ENCODE measurements around the gene FIS1. TPM values are rescaled to one million over a fixed set of nuclear protein-coding genes. Genes with fewer than 3 reads are reported as not detected.
"Not testable (repeated sequence)": the region's sequence is repeated elsewhere in the genome, so short reads cannot be mapped to it uniquely, and the experiment has no call there.

The FIS1 gene
- total RNA-seq, 1 donor from 2014 or later: 336 TPM

DNA sequence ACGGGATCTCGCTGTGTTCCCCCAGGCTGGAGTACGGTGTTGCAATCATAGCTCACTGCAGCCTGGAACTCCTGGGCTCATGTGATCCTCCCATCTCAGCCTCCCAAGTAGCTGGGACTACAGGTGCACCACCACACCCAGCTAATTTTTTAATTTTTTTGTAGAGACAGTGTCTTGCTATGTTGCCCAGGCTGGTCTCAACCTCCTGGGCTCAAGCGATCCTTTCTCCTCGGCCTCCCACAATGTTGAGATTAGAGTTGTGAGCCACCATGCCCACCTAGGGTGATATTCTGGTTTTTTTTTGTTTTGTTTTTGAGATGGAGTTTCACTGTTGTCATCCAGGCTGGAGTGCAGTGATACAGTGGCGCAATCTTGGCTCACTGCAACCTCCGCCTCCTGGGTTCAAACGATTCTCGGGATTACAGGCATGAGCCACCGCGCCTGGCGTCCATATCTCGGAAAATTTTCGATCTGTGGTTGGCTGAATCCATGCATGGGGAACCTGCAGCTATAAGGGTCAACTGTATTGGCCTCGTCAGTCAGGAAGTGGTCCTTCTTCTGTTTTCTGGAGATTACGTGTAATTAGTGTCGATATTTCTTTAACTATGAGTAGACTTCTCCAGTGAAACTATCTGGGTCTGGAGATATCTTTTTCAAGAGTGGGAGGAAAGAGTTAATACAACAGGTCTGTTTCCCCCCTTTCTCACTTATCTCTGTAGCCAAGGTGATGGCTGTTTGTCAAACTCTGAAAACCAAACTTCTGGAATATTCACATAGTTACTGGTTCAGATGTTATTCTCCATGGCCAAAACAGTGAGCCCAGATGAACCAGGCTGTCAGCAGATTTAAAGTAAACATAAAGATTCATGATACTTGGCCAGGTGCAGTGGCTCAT is 21.0 kb upstream of the FIS1 start:
- DNase-seq (no peak), ATAC-seq (ENCODE audit: poor library complexity) (no peak)
- intact Hi-C loops (cut with DNase I): no loop called here

DNA sequence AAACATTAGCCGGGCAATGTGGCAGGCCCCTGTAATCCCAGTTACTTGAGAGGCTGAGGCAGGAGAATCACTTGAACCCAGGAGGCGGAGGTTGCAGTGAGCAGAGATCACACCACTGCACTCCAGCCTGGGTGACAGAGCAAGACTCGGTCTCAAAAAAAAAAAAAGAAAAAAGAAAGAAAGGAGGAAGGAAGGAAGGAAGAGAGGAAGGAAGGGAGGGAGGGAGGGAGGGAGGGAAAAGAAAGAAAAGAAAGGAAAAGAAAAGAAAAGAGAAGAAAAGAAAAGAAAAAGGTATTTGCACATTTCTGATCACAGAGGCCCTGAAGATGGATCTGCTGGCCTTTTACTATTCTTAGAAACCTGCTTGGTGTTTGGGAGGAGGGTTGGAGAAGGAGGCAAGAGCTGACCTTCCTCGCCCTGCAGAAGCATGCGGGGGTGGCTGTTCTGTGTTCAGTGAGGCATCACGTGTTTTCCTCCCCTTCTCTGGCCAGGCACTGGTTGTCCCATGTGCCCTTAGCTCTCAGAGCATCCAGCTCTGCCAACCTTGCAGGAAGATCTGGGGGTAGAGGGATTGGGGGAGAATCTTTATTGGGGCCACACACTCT is 19.3 kb upstream of the FIS1 start:
- peak; percentile 94 for ATAC-seq (ENCODE audit: poor library complexity)
- intact Hi-C loops (cut with DNase I): not testable (repeated sequence)
- peak; percentile 52 for DNase-seq

DNA sequence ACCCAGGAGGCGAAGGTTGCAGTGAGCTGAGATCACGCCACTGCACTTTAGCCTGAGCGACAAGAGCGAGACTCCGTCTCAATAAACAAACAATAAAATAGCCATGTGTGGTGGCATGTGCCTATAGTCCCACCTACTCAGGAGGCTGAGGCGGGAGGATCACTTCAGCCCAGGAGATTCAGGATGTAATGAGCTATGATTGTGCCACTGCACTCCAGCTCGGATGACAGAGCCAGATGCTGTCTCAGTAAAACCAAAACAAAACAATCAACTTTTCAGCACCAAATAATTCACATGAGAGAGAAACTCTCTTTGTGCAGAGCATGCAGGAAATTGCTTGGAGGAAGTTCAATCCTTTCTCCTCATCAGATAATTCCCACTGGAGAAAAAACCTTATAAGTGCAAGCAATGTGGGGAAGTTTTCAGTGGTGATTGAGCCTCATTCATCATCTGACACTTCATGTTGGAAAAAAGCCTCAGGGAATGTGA is 13.4 kb upstream of the FIS1 start:
- intact Hi-C loops (cut with DNase I): no loop called here
- no peak for ATAC-seq (ENCODE audit: poor library complexity)

DNA sequence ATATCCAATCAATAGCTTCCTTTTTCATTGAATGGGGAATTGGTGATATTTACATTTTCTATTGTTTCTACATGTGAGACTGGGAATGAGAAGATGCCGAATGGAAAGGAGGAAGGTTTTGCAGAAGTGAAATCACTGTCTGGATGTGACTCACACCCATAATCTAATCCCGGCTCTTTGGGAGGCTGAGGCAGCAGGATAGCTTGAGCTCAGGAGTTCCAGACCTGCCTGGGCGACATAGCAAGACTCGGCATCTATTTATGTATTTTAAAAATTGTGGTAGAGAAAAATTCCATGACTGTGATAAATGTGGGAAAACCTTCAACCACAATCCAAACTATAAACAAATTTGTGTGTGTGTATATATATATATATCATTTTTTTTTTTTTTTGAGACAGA is 10.9 kb upstream of the FIS1 start:
- no peak for ATAC-seq (ENCODE audit: poor library complexity)
- DNase-seq: no peak
- intact Hi-C loops (cut with DNase I): no loop called here

More for the DNA sequence above, 13.4 kb upstream of the FIS1 start:
- no peak for DNase-seq

DNA sequence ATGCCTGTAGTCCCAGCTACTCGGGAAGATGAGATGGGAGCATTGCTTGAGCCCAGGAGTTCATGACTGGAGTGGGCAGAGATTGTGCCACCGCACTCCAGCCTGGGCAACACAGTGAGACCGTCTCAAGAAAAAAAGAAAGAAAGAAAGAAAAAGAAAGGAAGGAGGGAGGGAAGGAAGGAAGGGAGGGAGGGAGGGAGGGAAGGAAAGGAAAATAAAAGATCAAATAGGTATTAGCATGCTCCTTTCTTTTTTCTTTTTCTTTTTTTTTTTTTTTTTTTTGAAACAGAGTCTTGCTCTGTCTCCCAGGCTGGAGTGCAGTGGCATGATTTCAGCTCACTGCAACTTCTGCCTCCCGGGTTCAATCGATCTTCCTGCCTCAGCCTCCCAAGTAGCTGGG is 8.3 kb upstream of the FIS1 start:
- ATAC-seq (ENCODE audit: poor library complexity); DNase-seq; intact Hi-C loops (cut with DNase I): not testable (repeated sequence)

DNA sequence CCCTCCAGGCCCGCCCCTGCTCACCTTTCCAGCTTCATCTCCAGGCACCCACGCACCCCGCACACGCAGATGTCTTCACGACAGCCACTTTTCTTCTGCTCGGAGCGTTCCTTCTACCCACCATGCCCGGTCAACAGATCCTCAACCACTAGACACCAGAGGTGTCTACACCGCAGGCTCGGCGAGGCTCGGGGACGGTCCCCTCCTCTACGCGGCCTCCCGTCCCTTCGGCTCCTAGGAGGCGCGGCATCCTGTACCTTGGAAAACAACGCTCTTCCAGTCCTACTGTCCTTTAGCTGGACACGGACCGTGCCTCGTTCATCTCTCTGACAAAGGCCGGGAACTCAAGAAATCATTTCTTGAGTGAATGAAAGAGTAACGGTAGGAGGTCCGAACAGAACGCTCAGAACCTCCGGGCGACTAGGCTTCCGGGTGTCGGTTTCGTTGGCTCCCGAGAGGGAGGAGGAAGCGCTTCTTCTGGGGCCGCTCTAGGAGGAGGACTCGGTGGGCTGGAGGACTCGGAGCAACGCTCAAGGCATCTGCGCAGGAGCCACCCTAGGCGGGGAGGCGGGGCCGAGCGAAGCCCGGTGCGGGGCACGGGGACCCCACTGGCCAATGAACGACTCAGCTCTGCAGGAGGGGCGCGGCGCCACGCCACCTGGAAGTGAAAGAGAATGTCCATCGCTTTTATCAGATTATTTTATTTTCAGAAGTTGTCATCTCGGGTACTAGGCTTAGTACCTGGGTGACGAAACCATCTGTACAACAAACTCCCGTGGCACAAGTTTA is 7.2 kb upstream of the FIS1 start:
- intact Hi-C loops (cut with DNase I): no loop called here
- ATAC-seq (ENCODE audit: poor library complexity) (peak; percentile 100), DNase-seq (peak; percentile 99)

DNA sequence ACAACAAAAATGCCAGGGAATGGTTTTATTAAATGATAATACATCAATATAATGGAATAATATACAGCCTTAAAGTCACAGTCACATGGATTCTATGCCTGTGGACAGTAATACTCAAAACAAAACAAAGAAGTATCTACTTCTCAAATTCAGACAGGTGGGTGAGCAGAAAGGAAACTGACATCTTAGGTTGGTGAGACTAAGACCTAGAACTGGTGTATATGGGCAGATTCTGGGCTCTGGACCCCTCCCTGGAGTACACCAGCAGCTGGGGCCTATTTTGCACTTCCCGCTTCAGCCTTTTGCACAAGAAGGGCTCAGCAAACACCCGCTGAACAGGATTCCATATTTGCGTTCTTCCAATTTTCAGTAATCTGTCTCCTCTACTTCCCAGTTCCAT is 5.4 kb upstream of the FIS1 start:
- ATAC-seq (ENCODE audit: poor library complexity) (no peak), DNase-seq (no peak)
- intact Hi-C loops (cut with DNase I): no loop called here

DNA sequence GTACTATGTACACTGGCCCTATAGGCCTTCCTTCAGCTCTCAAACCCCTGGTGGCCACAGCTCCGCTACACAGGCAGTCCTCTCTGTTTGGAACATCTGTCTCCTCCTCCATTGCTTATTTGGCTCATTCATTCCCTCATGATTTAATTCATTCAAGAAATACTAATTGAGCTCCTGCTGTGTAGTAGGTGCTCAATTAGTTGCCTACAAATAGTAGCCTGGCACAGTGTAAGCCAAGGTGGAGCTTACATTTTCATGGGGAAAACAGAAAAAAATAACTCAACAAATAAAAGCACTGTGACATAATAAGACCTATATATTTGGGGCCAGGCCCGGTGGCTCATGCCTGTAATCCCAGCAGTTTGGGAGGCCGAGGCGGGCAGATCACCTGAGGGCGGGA is 3.4 kb upstream of the FIS1 start:
- intact Hi-C loops (cut with DNase I): no loop called here
- DNase-seq: no peak
- ATAC-seq (ENCODE audit: poor library complexity): no peak

DNA sequence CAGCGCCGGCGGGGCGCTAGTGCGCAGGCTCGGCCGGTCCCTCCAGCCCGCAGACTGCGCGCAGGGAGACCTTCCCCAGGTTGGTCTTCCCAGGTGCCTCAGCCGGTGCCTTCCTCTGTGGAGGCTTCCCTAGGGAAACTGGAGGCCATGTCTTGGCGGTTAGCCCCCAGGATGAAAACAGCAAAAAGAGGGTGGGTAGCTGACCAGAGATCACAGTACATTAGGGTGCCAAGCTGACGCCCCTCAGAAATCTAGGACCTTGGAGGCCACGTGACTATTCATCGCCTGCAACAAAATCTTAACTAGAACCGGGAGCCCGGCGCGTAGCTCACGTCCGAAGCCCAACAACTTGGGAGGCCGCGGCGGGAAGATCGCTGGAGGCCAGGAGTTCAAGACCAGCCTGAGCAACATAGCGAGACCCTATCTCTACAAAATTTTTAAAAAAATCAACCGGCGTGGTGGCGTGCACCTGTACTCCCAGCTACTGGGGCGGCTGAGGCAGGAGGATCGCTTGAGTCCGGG is 327 bp upstream of the FIS1 start:
- ATAC-seq (ENCODE audit: poor library complexity) (no peak), DNase-seq (no peak)
- intact Hi-C loops (cut with DNase I): no loop called here

DNA sequence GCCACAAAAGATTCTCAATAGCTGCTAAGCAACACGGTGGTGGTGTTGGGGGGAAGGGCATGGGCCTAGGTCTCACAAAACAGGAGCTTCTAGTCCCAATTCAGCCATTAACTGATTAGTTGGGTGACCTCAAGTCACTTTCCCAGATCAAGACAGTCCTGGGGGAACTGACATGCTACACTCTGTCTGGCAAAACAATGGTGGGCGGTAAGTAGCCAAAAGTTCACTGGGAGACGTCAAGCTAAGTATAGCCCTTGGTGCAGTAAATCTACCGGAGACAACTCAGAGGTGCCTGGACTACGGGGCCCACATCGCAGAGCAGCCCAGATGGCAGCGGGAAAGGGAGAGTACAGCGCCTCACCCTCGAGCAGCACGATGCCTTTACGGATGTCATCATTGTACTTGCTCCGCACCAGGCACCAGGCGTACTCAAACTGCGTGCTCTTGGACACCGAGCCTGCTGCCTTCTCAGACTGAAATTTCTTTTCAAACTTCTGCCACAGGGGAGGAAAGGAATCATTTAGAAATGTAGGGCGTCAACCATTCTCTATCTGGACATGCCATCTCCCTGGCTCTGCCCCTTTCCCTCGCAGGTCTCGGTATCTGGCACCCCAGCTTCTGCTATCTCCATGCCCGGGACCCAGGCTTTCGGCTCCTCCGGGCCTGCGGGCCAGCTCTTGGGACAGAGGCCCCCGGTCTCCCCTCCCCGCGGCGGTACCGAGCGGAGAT is 1.1 kb downstream of the FIS1 start:
- ATAC-seq (ENCODE audit: poor library complexity): no peak
- no peak for DNase-seq
- intact Hi-C loops (cut with DNase I): no loop called here

DNA sequence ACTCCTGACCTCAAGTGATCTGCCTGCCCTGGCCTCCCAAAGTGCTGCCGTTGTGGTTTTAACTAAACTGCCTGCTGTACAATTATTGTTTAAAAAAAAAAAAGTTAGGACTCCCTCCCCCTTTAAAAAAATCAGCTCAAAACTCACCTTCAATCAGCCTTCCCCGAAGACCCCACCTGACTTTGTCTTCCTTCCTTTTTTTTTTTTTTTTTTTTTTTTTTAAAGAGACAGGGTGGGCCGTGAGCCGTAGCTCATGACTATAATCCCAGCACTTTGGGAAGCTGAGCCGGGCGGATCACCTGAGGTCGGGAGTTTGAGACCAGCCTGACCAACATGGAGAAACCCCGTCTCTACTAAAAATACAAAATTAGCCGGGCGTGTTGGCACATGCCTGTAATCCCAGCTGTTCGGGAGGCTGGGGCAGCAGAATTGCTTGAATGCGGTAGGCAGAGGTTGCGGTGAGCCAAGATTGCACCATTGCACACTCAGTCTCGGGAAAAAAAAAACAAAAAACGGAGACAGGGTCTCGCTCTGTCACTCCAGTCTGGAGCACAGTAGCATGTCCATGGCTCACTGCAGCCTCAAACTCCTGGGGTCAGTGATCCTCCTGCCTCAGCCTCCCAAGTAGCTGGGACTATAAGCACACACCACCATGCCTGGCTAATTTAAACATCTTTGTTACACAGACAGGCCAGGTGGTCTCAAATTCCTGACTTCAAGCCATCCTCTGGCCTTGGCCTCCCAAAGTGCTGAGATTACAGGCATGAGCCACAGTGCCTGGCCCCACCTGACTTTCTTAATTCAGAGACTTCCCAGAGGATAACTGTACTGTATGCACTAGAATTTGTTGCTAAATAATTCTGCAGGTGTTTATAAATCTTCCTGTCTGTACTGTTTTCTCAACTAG is 3.2 kb downstream of the FIS1 start:
- DNase-seq: no peak
- intact Hi-C loops (cut with DNase I): no loop called here
- ATAC-seq (ENCODE audit: poor library complexity): no peak

DNA sequence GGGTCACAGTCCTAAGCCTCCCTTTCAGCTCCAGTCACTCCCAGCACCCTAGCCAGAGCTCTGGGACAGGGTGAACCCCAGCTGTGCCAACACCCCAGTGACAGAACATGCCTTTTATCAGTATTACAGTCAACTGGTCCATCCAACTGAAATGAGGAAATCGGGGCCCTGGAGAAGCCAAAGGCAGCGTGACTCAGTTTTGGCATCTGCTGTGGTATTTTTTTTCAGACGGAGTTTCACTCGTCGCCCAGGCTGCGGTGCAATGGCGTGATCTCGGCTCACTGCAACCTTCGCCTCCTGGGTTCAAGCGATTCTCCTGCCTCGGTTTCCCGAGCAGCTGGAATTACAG is 3.9 kb downstream of the FIS1 start:
- no peak for ATAC-seq (ENCODE audit: poor library complexity)
- no peak for DNase-seq
- intact Hi-C loops (cut with DNase I): no loop called here

DNA sequence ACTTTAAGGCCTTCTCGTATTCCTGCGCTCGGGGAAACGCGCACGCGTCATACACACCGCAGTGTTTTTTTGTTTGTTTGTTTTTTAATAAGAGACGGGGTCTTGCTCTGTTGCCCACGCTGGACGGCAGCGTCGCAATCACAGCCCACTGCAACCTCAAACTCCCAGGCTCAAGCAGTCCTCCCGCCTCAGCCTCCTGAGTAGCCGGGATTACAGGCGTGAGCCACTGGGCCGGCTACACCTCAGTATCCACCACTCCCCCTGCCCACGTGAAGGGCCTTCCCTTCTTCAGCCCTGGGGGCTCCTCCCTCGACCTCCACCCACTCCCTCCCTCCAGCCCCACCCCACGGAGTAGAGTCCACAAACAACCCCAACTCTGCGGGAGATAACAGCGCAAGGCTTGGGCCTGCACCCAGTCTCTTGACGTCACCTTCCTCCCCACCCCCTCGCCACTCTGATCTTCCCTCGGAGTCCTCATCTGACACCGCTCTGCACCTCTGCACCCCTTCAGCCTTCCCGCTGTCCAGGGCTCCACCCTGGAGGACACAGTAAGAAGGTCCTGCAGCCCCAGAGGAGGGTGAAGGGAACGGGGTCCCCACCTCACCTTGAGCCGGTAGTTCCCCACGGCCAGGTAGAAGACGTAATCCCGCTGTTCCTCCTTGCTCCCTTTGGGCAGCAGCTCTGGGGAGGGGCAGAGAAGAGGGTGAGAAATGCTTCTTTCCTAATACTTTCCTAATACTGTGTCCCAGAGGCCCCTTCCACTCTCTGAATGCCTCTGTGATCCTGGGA is 4.5 kb downstream of the FIS1 start:
- no peak for DNase-seq
- intact Hi-C loops (cut with DNase I): no loop called here

DNA sequence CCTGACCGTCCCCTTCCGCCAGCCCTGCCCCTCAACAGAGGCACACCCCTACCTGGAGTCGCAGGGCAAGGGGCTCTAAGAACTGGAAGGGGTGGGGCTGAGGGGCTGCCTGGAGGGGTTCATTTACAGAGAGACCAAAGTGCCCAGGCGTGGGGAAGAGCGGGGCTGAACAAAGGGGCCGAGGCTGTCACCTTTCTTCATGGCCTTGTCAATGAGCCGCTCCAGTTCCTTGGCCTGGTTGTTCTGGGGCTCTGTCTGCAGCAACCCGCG is 5.0 kb downstream of the FIS1 start:
- DNase-seq: no peak
- intact Hi-C loops (cut with DNase I): no loop called here
- ATAC-seq (ENCODE audit: poor library complexity): no peak

More for the DNA sequence above, 4.5 kb downstream of the FIS1 start:
- ATAC-seq (ENCODE audit: poor library complexity): no peak

DNA sequence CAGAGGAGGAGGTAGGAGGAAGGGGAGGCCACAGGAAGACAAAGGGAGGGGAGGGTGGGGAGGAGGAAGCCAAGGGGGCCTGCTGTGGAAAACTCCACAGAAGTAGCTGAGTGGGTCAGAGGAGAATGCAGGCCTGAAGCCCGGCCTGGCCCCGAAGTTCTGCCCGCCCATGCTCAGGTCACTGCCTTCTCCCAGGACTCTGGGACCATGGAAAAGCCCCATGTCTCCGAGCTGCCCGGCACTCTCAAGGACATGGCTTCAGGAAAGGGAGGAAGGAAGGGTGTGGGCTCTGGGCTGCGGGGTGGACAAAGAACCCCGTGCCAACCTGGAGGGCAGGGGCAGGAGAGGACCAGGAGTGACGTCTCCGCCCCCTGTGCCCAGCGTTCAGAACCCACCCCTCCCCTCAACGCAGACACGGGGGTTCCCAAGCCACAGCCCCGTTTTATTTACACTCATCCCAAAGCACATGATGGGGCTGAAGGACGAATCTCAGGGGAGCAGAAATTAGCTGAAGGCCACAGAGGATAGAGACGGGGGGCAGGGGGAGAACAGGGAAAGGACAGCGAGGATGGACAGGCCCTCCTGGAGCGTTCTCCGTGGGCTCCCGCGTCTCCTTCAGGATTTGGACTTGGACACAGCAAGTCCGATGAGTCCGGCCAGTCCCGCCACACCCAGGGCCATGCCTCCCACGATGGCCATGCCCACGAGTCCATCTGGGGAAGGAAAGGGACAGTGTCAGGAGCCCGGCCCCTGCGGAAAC is 5.5 kb downstream of the FIS1 start:
- intact Hi-C loops (cut with DNase I): no loop called here
- ATAC-seq (ENCODE audit: poor library complexity) (no peak), DNase-seq (no peak)
